HG02678 (cell line): ENCODE results near the gene SLC28A1.
"Not testable (repeated sequence)": the region's sequence is repeated elsewhere in the genome, so short reads cannot be mapped to it uniquely, and the experiment has no call there.

Source experiments
- ATAC-seq: cut with Tn5 transposase; IDR thresholded peaks from one replicate; pipeline ENCODE4 v1.9.1; 2021; ENCODE audit warnings: mild to moderate bottlenecking, moderate library complexity; ENCODE audit not compliant: unreplicated experiment

The SLC28A1 gene

DNA sequence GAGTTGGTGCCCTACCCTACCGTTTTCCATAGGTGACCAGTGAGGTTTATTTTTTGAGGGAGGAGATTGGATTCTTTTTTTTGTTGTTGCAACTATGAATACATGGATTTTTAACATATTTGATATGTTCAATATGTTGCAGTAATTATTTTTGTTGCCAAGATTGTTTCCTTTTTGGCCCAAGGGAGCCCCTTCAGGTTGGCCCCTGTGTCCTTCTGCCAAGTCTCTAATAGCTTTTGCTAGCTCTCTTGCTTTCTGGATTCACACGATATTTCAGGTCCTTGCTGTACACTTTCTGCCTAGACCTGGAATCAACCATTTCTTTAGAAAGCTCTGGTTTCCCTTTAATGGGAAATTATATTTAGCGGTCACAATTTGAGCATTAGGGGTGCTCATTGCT lies 22.7 kb upstream of the SLC28A1 start:
- no peak for ATAC-seq

GRCh38 chr15:84862214-84862975 lies 22.1 kb upstream of the SLC28A1 start:
- ATAC-seq = no peak

- ATAC-seq = no peak
Observed at GRCh38 chr15:84863565-84864443, 20.7 kb upstream of the SLC28A1 start.

GRCh38 chr15:84864444-84864795 lies 20.0 kb upstream of the SLC28A1 start:
- no peak for ATAC-seq

GRCh38 chr15:84865074-84865569 lies 19.3 kb upstream of the SLC28A1 start:
- ATAC-seq = no peak

DNA sequence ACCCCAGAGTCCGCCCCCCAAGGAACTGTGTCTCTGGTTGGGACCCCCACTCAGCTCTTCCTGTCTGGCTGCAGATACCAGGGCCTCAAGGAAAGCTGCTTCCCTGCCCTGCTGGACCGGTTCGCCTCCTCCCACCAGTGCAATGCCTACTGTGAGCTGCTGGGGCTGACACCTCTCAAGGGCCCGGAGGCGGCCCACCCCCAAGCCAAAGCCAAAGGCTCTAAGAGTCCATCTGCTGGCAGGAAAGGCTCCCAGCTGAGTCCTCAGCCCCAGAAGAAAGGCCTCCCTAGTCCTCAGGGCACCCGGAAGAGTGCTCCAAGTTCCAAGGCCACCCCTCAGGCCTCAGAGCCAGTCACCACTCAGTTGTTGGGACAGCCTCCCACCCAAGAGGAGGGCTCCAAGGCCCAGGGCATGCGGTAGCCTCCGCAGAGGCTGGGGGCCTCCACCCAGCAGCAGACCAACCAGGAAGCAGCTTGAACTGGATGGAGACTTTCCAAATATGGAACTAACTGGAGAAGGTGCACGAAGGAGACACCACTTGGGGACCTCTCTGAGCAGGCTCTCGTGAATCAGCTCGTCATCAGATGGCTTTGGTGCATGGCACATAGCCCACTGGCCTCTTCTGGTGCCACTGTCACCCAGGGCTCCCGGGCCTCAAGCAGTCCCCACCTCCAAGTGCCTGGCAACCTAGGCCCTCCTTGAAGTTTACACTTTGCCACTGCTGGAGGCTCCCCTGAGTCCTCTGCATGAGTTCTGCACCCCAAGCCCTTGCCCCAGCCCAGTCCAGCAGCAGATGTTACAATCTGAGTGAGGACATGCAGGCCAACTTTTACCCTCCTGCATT lies 16.2 kb upstream of the SLC28A1 start:
- ATAC-seq = no peak

GRCh38 chr15:84869510-84869909 lies 15.0 kb upstream of the SLC28A1 start:
- no peak for ATAC-seq

DNA sequence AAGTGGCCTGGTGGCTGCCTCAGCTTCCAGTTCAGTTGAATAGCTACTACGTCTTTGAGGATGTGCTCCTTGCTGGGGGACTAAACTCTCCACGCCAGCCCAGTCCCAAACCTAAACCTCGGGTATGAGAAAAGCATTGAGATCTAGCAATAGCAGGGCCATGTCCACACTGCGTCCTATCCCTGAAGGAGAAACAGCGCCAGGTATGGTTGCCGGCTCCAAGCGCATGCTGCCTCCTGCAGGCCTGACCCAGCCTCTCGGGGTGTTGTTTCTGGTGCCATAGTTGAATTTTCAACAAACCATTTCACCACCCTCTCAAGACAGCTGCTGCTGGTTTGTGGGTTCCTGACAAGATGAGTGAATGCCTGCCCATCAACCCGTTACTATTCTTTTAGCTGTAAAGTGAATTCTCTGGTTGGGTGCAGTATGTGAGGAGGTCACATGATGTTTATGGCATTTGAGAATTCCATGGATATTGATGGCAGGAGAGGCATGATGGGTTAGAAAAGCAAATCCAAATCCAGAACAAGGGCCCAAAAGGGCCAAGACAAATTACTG lies 13.0 kb upstream of the SLC28A1 start:
- ATAC-seq = no peak

DNA sequence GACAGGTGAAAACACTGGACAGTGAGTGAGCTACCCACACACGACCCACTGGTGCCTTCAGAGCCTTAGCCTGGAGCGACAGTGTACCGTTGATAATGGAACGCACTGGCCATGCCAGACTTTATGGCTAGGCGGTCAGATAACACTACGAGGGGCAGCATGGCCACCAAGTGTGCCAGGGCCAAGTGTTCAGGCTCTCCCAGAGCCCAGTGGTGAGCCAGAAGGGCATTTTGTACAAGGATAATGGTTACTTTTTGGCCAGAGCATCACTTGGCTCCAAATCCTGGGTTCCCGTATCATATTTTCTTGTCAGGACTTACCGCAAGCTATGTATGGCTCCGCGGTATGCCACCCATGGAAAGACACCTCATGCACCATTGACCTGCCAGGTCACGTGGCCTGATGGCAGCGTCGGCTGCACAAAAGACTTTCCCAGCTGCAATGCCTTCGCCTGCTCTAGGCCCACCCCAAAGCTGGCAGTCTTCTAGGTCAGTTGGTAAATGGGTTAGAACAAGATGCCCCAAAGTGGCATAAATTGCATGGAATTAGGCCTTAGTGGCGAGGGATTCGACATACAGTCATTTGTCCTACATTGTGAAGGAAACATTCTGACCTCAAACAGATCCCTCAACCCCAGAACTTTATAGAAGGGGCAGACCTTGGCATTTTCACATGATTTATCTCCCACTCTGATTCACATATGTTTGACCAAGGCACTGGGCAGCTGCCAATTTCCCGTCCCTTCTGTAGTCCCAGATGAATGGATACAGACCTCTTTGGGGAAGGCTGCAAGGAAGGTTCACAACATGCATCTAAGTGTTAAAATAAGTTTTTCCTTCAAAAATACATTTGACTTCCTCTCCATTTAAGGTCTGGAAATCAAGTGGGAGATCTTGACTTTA lies 12.2 kb upstream of the SLC28A1 start:
- no peak for ATAC-seq

- no peak for ATAC-seq
Observed at GRCh38 chr15:84873997-84874396, 10.5 kb upstream of the SLC28A1 start.

DNA sequence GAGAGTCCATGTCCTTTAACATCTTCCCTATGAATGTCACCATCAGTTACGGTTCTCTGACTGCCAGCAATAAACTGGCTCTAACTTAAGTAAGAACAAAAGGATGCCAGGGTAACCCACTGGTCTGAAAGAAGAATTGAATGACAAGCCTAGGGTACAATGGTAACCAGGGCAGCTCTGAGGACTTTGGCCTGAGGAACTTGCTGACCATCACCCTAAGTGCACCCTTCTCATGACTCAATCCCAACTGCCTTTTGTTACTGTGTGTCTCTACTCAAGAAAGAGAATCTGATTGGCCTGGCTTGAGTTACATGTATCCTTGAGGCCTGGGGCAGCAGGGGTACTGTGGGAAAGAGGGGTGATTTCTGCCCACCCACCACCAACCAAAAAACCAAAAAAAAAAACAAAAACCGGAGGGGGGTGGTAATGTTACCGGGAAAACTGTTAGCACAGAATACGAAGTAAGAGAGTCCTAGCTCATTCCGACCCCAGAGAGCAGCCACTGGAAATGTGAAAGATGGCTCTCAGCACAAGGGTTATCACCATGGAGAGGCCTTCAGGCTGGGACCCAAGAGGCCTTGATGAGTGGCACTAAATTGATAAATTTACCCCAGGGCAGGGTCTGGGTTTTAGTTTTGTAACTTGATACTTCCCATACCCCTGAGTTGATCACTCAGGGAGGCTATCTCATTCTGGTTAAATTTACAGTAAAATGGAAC lies 9.3 kb upstream of the SLC28A1 start:
- ATAC-seq = no peak

DNA sequence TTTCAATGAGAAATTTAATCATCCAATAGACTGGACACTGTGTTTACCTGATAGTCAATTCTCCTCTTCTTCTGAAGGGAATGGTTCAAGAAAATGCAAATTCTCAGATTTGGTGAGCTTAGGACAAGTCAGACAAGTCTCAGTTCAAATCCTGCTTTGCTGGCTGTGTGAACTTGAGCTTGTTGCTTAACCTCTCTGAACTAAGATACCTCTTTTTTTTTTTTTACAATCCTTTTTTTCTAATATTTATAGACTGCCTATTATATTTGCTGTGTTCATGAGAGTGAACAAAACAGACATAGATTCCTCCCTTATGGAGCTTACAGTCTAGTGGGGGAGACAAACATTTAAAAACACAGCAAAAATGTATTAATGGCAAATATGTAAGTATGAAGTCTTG lies 8.2 kb upstream of the SLC28A1 start:
- ATAC-seq = no peak

- ATAC-seq = not testable (repeated sequence)
Observed at GRCh38 chr15:84877701-84878100, 6.8 kb upstream of the SLC28A1 start.

GRCh38 chr15:84878504-84878903 lies 6.0 kb upstream of the SLC28A1 start:
- ATAC-seq = no peak

DNA sequence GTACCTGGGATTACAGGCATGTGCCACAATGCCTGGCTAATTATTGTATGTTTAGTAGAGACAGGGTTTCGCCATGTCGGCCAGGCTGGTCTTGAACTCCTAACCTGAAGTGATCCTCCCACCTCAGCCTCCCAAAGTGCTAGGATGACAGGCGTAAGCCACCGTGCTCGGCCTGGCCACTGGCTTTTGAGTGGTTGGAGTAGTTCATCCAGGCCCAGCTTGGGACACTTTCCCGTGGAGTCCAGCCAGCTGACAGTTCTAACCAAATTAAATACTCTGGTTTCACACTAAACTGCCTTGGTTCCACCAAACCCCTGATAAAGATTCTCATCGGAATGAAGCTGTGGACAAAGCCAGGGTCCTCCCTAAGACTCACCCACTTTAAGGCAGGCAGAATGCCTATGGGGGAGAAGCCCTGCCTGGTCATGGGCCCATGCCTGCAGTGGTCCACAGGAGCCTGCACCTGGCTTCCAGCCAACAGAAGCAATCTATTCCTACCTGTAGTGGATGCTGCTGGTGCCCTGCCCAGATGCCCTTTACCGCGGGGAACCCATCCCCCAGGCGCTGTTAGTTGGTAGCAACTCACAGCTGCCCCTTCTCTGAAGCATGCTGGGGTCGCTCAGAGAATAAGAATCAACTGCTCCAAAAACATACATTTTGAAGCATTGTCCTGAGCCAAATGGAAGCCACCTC lies 5.2 kb upstream of the SLC28A1 start:
- no peak for ATAC-seq

DNA sequence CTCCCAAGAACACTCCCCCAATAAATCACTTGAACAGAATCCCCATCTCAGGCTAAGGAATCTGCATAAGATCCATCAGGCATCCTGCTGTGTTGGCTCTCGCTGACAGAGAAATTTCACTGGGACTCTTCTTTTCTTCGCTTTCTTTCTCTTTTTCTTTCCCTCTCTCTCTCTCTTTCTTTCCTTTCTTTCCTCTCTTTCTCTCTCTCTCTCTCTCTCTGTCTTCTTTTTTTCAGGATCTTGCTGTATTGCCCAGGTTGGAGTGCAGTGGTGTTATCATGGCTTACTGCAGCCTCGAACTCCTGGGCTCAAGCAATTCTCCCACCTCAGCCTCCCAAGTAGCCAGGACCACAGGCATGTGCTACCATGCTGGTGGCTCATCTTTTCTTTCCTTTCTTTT lies 4.5 kb upstream of the SLC28A1 start:
- no peak for ATAC-seq

DNA sequence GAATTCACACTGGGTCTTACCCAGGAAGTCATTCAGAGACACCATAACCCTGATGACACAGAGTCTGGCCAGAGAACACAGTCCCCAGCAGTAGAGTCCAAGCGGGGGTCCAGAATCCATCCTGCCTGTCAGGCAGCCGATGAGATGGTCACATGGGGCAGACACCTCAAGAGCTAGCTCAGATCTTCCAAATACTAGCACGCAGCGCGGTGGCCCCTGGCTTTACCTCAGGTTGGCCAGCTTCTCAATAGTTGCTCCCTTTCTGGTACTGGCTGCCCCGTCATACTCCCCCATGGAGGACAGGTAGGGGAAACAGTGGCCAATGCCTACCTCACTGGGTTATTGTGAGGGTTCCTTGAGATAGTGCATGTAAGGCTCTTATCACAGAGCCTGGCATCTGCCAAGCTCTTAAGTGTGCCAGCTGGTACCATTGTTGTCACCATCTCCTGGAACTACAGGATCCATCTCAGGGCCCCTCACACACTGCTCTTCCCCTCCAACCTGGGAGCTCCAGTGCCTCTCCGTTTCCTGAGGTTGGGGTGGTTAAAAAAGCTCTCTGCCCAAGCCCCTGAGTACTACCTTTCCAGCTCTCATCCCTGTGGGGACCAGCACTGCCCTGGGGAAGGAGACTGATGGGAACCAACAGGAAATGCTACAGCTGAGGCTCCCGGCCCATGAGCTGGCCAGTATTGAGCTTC lies 3.5 kb upstream of the SLC28A1 start:
- no peak for ATAC-seq

- no peak for ATAC-seq
Observed at GRCh38 chr15:84881520-84881830, 3.0 kb upstream of the SLC28A1 start.
